MM.1S (cell line): ENCODE results near the gene CXXC5.

Experiments
- DNase-seq: peaks from one replicate; pipeline ENCODE4 v3.0.0-alpha.2; 2015
- H2AFZ ChIP-seq: fragments of 300-600 bp; sonication (generic); 2 replicates; pipeline ENCODE4 v1.6.0; 2016; ENCODE audit warnings: antibody characterized with exemption, low read length
- H3F3A ChIP-seq: fragments of 300-600 bp; sonication (generic); 2 replicates; pipeline ENCODE4 v1.6.1; 2016; ENCODE audit warnings: mild to moderate bottlenecking, antibody characterized with exemption, low read length, moderate library complexity, mixed read lengths; ENCODE audit not compliant: insufficient read depth
- H3K27ac ChIP-seq: fragments of 300-600 bp; sonication (generic); 2 replicates; pipeline ENCODE4 v1.5.1; 2016; ENCODE audit warnings: mild to moderate bottlenecking, low read length
- H3K27me3 ChIP-seq: fragments of 300-600 bp; sonication (generic); replicated peaks from 2 replicates; pipeline ENCODE4 v1.6.0; 2016; ENCODE audit warnings: low read length; ENCODE audit not compliant: insufficient read depth
- H3K36me3 ChIP-seq: fragments of 300-600 bp; sonication (generic); replicated peaks from 2 replicates; pipeline ENCODE4 v1.6.1; 2016; ENCODE audit warnings: mild to moderate bottlenecking, low read length, mixed read lengths; ENCODE audit not compliant: insufficient read depth
- H3K4me1 ChIP-seq: fragments of 300-600 bp; sonication (generic); 2 replicates; pipeline ENCODE4 v1.6.1; 2016; ENCODE audit warnings: low read length, mixed read lengths
- H3K4me2 ChIP-seq: fragments of 300-600 bp; sonication (generic); 2 replicates; pipeline ENCODE4 v1.6.0; 2016; ENCODE audit warnings: low read depth, low read length
- H3K4me3 ChIP-seq: fragments of 300-600 bp; sonication (generic); 2 replicates; pipeline ENCODE4 v1.5.1; 2016; ENCODE audit warnings: low read length, mixed read lengths
- H3K79me2 ChIP-seq: fragments of 300-600 bp; sonication (generic); 2 replicates; pipeline ENCODE4 v1.6.1; 2016; ENCODE audit warnings: mixed run types, low read length, mixed read lengths
- H3K9ac ChIP-seq: fragments of 300-600 bp; sonication (generic); 2 replicates; pipeline ENCODE4 v1.6.1; 2016; ENCODE audit warnings: low read length, mixed read lengths
- H3K9me2 ChIP-seq: fragments of 300-600 bp; sonication (generic); replicated peaks from 2 replicates; pipeline ENCODE4 v1.6.1; 2016; ENCODE audit warnings: mild to moderate bottlenecking, low read length, mixed read lengths; ENCODE audit not compliant: insufficient read depth
- H3K9me3 ChIP-seq: fragments of 300-600 bp; sonication (generic); replicated peaks from 2 replicates; pipeline ENCODE4 v1.6.1; 2016; ENCODE audit warnings: mild to moderate bottlenecking, low read length, mixed read lengths; ENCODE audit not compliant: insufficient read depth
- H4K20me1 ChIP-seq: fragments of 300-600 bp; sonication (generic); 2 replicates; pipeline ENCODE4 v1.6.1; 2016; ENCODE audit warnings: mild to moderate bottlenecking, low read length, moderate library complexity, mixed read lengths; ENCODE audit not compliant: insufficient read depth
- EZH2 ChIP-seq: fragments of 300-600 bp; sonication (generic); optimal IDR thresholded peaks from 2 replicates; pipeline ENCODE3; 2017; ENCODE audit warnings: low read depth, mild to moderate bottlenecking, antibody characterized with exemption, low read length, mixed read lengths
- EZH2phosphoT487 ChIP-seq: fragments of 300-600 bp; sonication (generic); IDR thresholded peaks from 2 replicates; pipeline ENCODE4 v1.6.1; 2018; ENCODE audit warnings: antibody characterized with exemption, low read length
- TF ChIP-seq, protein P1 (sequence below): fragments of 300-600 bp; sonication (generic); IDR thresholded peaks from 2 replicates; pipeline ENCODE4 v1.5.1; 2016; ENCODE audit warnings: antibody characterized with exemption, low read length, mixed read lengths

The CXXC5 gene

GRCh38 chr5:139700711-139701055 is 52.5 kb downstream of the CXXC5 start:
- no peaks in the 10 kb centered on the region for H3K79me2 ChIP-seq
- peaks cover 12% of the 10 kb centered on the region for H3K27me3 ChIP-seq
- no peaks in the 10 kb centered on the region for H3K4me1 ChIP-seq
- DNase-seq = no peak
- H3K9me3 ChIP-seq = no peaks in the 10 kb centered on the region
- H3K27ac ChIP-seq = no peak overlapping the region
- TF ChIP-seq, protein P1, sequence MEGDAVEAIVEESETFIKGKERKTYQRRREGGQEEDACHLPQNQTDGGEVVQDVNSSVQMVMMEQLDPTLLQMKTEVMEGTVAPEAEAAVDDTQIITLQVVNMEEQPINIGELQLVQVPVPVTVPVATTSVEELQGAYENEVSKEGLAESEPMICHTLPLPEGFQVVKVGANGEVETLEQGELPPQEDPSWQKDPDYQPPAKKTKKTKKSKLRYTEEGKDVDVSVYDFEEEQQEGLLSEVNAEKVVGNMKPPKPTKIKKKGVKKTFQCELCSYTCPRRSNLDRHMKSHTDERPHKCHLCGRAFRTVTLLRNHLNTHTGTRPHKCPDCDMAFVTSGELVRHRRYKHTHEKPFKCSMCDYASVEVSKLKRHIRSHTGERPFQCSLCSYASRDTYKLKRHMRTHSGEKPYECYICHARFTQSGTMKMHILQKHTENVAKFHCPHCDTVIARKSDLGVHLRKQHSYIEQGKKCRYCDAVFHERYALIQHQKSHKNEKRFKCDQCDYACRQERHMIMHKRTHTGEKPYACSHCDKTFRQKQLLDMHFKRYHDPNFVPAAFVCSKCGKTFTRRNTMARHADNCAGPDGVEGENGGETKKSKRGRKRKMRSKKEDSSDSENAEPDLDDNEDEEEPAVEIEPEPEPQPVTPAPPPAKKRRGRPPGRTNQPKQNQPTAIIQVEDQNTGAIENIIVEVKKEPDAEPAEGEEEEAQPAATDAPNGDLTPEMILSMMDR = no peak
- no peak for TF ChIP-seq EZH2phosphoT487
- TF ChIP-seq EZH2 = no peak
- no peak overlapping the region for H2AFZ ChIP-seq
- no peak overlapping the region for H3K9ac ChIP-seq
- H3F3A ChIP-seq = no peaks in the 10 kb centered on the region
- H3K9me2 ChIP-seq = no peaks in the 10 kb centered on the region
- no peaks in the 10 kb centered on the region for H3K36me3 ChIP-seq
- no peak overlapping the region for H3K4me3 ChIP-seq
- H4K20me1 ChIP-seq = no peaks in the 10 kb centered on the region
- no peak overlapping the region for H3K4me2 ChIP-seq

DNA sequence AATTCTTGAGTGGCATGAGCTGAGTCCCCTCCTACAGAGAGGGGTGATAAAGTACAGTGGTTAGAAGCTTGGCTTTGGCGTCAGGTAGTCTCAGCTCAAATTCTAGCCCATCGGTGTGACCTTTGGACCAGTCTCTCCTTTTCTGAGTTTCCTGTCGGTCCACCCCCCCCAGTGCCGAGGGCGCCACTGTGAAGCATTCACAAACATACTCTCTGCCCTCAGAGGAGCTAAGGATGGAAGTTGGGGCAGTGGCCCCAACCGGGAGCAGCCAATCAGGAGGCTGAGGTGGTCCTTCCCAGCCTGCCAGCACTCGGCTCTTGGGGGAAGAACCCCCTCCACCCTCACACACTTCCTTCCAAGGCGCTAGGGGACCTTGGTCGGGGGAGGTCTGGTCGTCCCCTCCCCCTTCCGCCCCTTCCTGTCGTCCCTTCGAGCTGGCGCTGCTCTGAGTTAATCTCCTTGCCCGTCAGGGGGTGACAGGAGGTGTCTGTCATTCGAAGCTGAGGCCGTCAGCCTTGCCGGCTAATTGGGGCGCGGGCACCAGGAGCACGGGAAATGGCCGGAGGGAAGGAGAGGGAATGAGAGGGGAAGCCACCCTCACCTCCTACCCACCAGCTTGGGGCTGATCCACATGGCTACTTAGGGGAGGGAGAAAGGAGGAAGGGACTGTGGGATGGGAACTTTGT is 53.0 kb downstream of the CXXC5 start:
- DNase-seq = no peak
- Histone ChIP-seq H3K27me3 (peaks cover 9% of the 10 kb centered on the region), H4K20me1 (no peaks in the 10 kb centered on the region), H2AFZ (no peak overlapping the region), H3K79me2 (no peaks in the 10 kb centered on the region), H3K4me2 (no peak overlapping the region), H3K9ac (no peak overlapping the region), H3K9me3 (no peaks in the 10 kb centered on the region), H3K27ac (no peak overlapping the region), H3K9me2 (no peaks in the 10 kb centered on the region), H3K4me3 (no peak overlapping the region), H3F3A (no peaks in the 10 kb centered on the region), H3K36me3 (no peaks in the 10 kb centered on the region), H3K4me1 (no peaks in the 10 kb centered on the region)
- TF ChIP-seq, protein P1 = no peak
- TF ChIP-seq EZH2 (no peak), EZH2phosphoT487 (no peak)

DNA sequence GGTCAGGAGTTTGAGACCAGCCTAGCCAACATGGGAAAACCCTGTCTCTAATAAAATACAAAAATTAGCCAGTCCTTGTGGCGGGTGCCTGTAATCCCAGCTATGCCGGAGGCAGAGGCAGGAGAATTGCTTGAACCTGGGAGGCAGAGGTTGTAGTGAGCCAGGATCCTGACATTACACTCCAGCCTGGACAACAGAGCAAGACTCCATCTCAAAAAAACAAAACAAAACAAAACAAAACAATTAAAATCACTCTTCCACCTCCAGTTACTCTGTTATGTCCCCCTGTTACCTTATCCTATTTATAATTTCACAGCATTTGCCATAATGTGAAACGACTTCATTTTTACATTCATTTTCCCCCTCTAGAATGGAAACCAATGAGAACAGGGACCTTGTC is 54.4 kb downstream of the CXXC5 start:
- H3K9me3 ChIP-seq = no peaks in the 10 kb centered on the region
- no peak overlapping the region for H3K9ac ChIP-seq
- H3K36me3 ChIP-seq = no peaks in the 10 kb centered on the region
- no peaks in the 10 kb centered on the region for H3K4me1 ChIP-seq
- no peak overlapping the region for H3K27ac ChIP-seq
- H3K9me2 ChIP-seq = no peaks in the 10 kb centered on the region
- no peak overlapping the region for H3K4me3 ChIP-seq
- TF ChIP-seq, protein P1 = no peak
- no peak for TF ChIP-seq EZH2phosphoT487
- TF ChIP-seq EZH2 = no peak
- H3K27me3 ChIP-seq = no peaks in the 10 kb centered on the region; the same call in 1 of the 2 replicates
- DNase-seq = no peak
- H2AFZ ChIP-seq = no peak overlapping the region
- no peaks in the 10 kb centered on the region for H3K79me2 ChIP-seq
- H3K4me2 ChIP-seq = no peak overlapping the region
- H3F3A ChIP-seq = no peaks in the 10 kb centered on the region
- H4K20me1 ChIP-seq = no peaks in the 10 kb centered on the region
